Measurements from ENCODE around the gene VSNL1. TPM values are rescaled to one million over a fixed set of nuclear protein-coding genes. Genes with fewer than 3 reads are reported as not detected.
A peak's percentile ranks its signal among the peaks of the same experiment; 100 is the strongest.

VSNL1 gene
- total and polyA plus RNA-seq, 4 experiments from 2014 or later = not detected

DNA sequence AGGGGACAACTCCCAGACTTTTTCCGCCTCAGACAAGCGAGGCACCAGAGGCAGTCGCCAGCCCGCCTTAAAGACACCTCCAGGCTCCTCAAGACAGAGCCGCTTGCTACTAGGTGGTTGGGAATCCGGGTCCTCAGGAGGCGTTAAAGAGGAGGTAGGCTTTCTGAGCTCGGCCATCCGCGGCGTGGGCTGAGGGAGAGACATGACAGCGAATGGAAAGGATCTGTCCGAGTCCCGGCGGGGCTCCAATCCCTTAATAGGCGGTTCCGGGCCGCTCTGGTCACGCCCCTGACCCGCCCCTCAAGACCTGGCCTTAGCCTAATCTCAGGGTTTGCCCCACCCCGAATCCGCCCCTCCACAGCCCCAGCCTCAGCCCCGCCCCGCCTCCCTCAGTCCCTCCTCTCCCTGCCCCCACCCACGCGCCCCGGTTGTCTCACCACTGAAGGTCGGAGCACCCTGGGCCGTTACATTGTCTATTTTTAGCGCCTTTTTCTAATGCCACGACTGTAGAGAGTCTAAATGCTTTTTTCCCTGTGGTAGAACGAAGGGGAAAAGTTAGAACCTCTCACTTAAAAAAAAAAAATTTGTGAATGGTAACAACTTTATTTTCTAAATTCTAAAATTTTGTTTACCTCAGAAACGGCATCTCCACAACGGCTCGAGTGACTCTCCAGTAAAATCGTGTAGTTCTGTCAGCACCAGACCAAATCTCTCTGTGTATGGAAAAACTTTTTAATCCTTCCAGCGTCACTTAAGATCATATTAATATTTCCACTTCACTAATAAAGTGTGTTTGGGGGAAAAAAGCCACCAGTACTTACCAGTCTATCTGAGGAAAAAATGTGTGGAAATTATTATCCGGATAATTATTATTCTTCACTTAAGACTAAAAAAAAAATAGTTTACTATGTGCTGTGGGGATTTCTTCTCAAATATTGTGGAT lies 22.0 kb upstream of the VSNL1 start, which contains the start of gene RAD51AP2:
RAD51AP2 (minus strand) TSS at position 229 of the 943 bp plus-strand sequence; CDS start at position 204, 25 bp downstream.
- ChIA-PET CTCF (ENCODE audit: partially characterized antibody) (no interaction called here), POLR2A (ENCODE audit: partially characterized antibody) (no interaction called here)
- no peak within 1 kb of the TSS for H3K4me3 ChIP-seq (ENCODE audit: low read length in 2 of 2)
- intact Hi-C loops (cut with micrococcal nuclease) = no loop called here
- Mint-ChIP-seq H3K4me1 (no peaks in the 10 kb centered on the region), H3K4me3 (no peak within 1 kb of the TSS), H3K9me3 (peaks cover 0 to 7% (median 0%) of the 10 kb centered on the region in 8 donors), H3K27me3 (peaks cover 2 to 7% of the 10 kb centered on the region in 2 donors), H3K36me3 (no peaks in the 10 kb centered on the region), H3K27ac (peak within 1 kb of the TSS in 1 of 7 donors; percentile 10)
- no peaks in the 10 kb centered on the region for H3K27me3 ChIP-seq (ENCODE audit: insufficient read depth, low read length)
- DNase-seq = peak in 1 of 5 donors; percentile 29
- H3K9me3 ChIP-seq (ENCODE audit: control insufficient read depth in 1 of 2, low read length in 2 of 2) = no peaks in the 10 kb centered on the region
- H3K27ac ChIP-seq (ENCODE audit: low read depth, low read length) = no peak within 1 kb of the TSS
- H3K36me3 ChIP-seq (ENCODE audit: insufficient read depth, low read length) = no peaks in the 10 kb centered on the region
- H3K4me1 ChIP-seq (ENCODE audit: insufficient read depth, low read length) = no peaks in the 10 kb centered on the region

DNA sequence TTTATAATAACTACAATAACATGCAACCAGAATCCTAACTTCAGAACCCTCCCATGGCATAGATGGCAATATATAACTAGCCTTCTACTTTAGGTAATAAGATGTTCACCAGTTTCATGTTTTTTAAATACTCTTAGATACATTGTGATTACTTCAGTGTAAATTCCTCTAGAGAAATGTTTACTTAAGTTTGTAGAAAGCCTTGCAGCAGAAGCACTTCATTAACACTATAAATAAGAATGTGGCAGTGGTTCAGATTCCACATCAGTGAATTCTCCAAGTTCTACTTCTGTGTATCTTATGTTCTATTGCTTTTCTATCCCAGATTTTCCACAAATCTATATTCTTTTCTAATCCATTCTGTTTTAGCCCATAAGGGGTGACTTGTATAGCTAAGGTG lies 21.0 kb upstream of the VSNL1 start:
- H3K27ac ChIP-seq (ENCODE audit: low read depth, low read length) = no peak overlapping the region
- intact Hi-C loops (cut with micrococcal nuclease) = no loop called here
- Mint-ChIP-seq H3K36me3 (no peaks in the 10 kb centered on the region), H3K4me3 (no peak overlapping the region), H3K4me1 (no peaks in the 10 kb centered on the region), H3K27ac (no peak overlapping the region), H3K27me3 (peaks cover 2 to 6% of the 10 kb centered on the region in 2 donors), H3K9me3 (peaks cover 0 to 7% (median 0%) of the 10 kb centered on the region in 8 donors)
- no peaks in the 10 kb centered on the region for H3K27me3 ChIP-seq (ENCODE audit: insufficient read depth, low read length)
- CTCF ChIA-PET (ENCODE audit: partially characterized antibody) = no interaction called here
- H3K4me1 ChIP-seq (ENCODE audit: insufficient read depth, low read length) = no peaks in the 10 kb centered on the region
- DNase-seq = no peak
- H3K4me3 ChIP-seq (ENCODE audit: low read length in 2 of 2) = no peak overlapping the region
- no peaks in the 10 kb centered on the region for H3K9me3 ChIP-seq (ENCODE audit: control insufficient read depth in 1 of 2, low read length in 2 of 2)
- POLR2A ChIA-PET (ENCODE audit: partially characterized antibody) = no interaction called here
- no peaks in the 10 kb centered on the region for H3K36me3 ChIP-seq (ENCODE audit: insufficient read depth, low read length)

DNA sequence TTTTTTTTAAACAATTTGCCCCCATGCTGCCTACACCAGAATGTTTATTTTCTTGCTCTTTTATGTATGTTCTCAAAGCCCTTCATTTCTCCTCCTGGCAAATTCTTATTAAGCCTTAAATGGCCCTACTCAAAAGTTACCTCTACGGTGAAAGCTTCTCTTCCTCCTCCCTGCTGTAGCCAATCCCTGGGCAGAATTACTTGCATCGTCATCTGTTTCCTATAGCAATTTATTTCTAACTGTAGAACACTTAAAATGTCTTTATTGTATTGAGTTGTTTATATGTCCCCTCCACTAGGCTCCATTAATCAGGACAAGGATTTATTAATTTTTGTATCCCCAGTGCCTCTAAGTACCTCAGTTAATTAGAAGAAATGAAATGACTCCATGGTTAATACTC lies 19.7 kb upstream of the VSNL1 start:
- Mint-ChIP-seq H3K27ac (no peak overlapping the region), H3K4me3 (no peak overlapping the region), H3K36me3 (no peaks in the 10 kb centered on the region), H3K4me1 (no peaks in the 10 kb centered on the region), H3K27me3 (peaks cover 2 to 6% of the 10 kb centered on the region in 2 donors), H3K9me3 (peaks cover 0 to 10% (median 0%) of the 10 kb centered on the region in 8 donors)
- Histone ChIP-seq H3K9me3 (ENCODE audit: control insufficient read depth in 1 of 2, low read length in 2 of 2) (no peaks in the 10 kb centered on the region), H3K4me1 (ENCODE audit: insufficient read depth, low read length) (no peaks in the 10 kb centered on the region), H3K4me3 (ENCODE audit: low read length in 2 of 2) (no peak overlapping the region), H3K27me3 (ENCODE audit: insufficient read depth, low read length) (no peaks in the 10 kb centered on the region), H3K27ac (ENCODE audit: low read depth, low read length) (no peak overlapping the region), H3K36me3 (ENCODE audit: insufficient read depth, low read length) (no peaks in the 10 kb centered on the region)
- ChIA-PET CTCF (ENCODE audit: partially characterized antibody) (no interaction called here), POLR2A (ENCODE audit: partially characterized antibody) (no interaction called here)
- intact Hi-C loops (cut with micrococcal nuclease) = no loop called here
- DNase-seq = no peak

DNA sequence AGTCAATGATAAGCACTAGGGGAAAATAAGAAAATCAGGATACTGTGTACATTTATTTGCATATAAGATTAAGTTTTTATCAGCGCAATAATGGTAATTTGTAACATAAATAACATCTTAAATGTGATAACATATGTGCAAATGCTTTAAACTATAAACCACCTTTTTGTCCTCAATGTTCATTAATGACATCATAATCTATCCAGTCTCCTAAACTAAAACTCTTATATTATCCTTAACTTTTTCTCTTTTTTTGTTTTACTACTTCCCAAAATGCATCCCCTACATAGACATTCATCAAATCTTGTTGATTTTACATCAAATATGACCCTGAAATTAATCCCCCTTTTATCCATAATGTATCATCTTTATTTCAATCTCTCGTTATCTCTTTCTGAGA lies 18.9 kb upstream of the VSNL1 start:
- H3K36me3 ChIP-seq (ENCODE audit: insufficient read depth, low read length) = no peaks in the 10 kb centered on the region
- peaks cover 0 to 10% (median 0%) of the 10 kb centered on the region in 8 donors for H3K9me3 Mint-ChIP-seq
- H3K27ac ChIP-seq (ENCODE audit: low read depth, low read length) = no peak overlapping the region
- H3K27me3 Mint-ChIP-seq = peaks cover 2 to 6% of the 10 kb centered on the region in 2 donors
- no peak overlapping the region for H3K4me3 Mint-ChIP-seq
- H3K4me1 Mint-ChIP-seq = no peaks in the 10 kb centered on the region
- H3K27ac Mint-ChIP-seq = no peak overlapping the region
- ChIA-PET CTCF (ENCODE audit: partially characterized antibody) (no interaction called here), POLR2A (ENCODE audit: partially characterized antibody) (no interaction called here)
- no peaks in the 10 kb centered on the region for H3K9me3 ChIP-seq (ENCODE audit: control insufficient read depth in 1 of 2, low read length in 2 of 2)
- no peaks in the 10 kb centered on the region for H3K27me3 ChIP-seq (ENCODE audit: insufficient read depth, low read length)
- no peak for DNase-seq
- H3K4me3 ChIP-seq (ENCODE audit: low read length in 2 of 2) = no peak overlapping the region
- intact Hi-C loops (cut with micrococcal nuclease) = no loop called here
- no peaks in the 10 kb centered on the region for H3K4me1 ChIP-seq (ENCODE audit: insufficient read depth, low read length)
- no peaks in the 10 kb centered on the region for H3K36me3 Mint-ChIP-seq

DNA sequence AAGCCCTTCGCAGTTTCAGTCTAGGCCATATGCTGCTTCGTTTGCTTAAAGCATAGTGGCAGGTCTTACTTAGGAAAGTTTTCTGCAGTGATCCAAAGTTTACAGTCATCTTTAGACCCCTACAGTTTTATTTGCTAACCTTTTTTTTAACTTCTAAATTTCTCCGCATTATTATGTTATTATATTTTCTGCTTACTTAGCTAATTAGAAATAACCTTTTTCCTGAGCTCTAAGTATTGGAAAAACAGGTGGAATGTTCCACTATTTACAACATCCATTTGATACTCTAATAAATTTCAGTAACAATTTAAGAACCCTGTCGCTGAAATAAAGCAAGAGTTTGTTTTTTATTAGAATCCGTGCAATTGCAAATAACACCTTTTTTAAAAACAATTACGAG lies 18.2 kb upstream of the VSNL1 start:
- H3K4me1 ChIP-seq (ENCODE audit: insufficient read depth, low read length) = no peaks in the 10 kb centered on the region
- no peaks in the 10 kb centered on the region for H3K36me3 Mint-ChIP-seq
- H3K4me3 ChIP-seq (ENCODE audit: low read length in 2 of 2) = no peak overlapping the region
- H3K9me3 Mint-ChIP-seq = peaks cover 0 to 10% (median 0%) of the 10 kb centered on the region in 8 donors
- H3K27ac Mint-ChIP-seq = no peak overlapping the region
- H3K4me3 Mint-ChIP-seq = no peak overlapping the region
- H3K4me1 Mint-ChIP-seq = no peaks in the 10 kb centered on the region
- no peak for DNase-seq
- no peak overlapping the region for H3K27ac ChIP-seq (ENCODE audit: low read depth, low read length)
- peaks cover 2 to 6% of the 10 kb centered on the region in 2 donors for H3K27me3 Mint-ChIP-seq
- H3K36me3 ChIP-seq (ENCODE audit: insufficient read depth, low read length) = no peaks in the 10 kb centered on the region
- ChIA-PET POLR2A (ENCODE audit: partially characterized antibody) (no interaction called here), CTCF (ENCODE audit: partially characterized antibody) (no interaction called here)
- intact Hi-C loops (cut with micrococcal nuclease) = no loop called here
- H3K27me3 ChIP-seq (ENCODE audit: insufficient read depth, low read length) = no peaks in the 10 kb centered on the region
- no peaks in the 10 kb centered on the region for H3K9me3 ChIP-seq (ENCODE audit: control insufficient read depth in 1 of 2, low read length in 2 of 2)

DNA sequence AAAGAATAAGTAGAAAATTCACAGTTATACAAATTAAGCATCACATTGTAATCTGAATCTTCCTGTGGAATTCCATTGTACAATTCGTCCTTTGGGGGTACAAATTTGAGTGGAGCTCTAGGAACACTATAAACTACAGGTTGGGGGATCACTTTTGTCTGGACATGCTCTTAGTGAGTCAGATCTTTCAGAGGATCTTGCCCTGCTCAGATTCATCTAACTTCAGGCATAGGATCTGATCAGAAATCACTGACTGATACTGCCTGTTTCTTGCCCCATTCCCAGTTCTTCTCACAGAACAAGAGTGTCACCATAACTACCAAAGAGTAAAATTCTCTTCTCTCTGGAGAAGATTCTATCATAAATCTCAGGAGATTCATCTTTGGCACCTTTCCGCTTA lies 10.7 kb upstream of the VSNL1 start:
- DNase-seq = no peak
- Mint-ChIP-seq H3K9me3 (peaks cover 0 to 3% (median 0%) of the 10 kb centered on the region in 8 donors), H3K36me3 (no peaks in the 10 kb centered on the region), H3K27ac (no peak overlapping the region), H3K4me3 (no peak overlapping the region), H3K27me3 (no peaks in the 10 kb centered on the region), H3K4me1 (no peaks in the 10 kb centered on the region)
- no peaks in the 10 kb centered on the region for H3K36me3 ChIP-seq (ENCODE audit: insufficient read depth, low read length)
- intact Hi-C loops (cut with micrococcal nuclease) = no loop called here
- no peaks in the 10 kb centered on the region for H3K9me3 ChIP-seq (ENCODE audit: control insufficient read depth in 1 of 2, low read length in 2 of 2)
- ChIA-PET POLR2A (ENCODE audit: partially characterized antibody) (no interaction called here), CTCF (ENCODE audit: partially characterized antibody) (interaction anchor here (1.0 kb wide), 1 partner anchor 15 kb away, joined by 3 read pairs; no protein-coding TSS in a partner anchor)
- no peaks in the 10 kb centered on the region for H3K27me3 ChIP-seq (ENCODE audit: insufficient read depth, low read length)
- no peaks in the 10 kb centered on the region for H3K4me1 ChIP-seq (ENCODE audit: insufficient read depth, low read length)
- H3K4me3 ChIP-seq (ENCODE audit: low read length in 2 of 2) = no peak overlapping the region
- no peak overlapping the region for H3K27ac ChIP-seq (ENCODE audit: low read depth, low read length)

DNA sequence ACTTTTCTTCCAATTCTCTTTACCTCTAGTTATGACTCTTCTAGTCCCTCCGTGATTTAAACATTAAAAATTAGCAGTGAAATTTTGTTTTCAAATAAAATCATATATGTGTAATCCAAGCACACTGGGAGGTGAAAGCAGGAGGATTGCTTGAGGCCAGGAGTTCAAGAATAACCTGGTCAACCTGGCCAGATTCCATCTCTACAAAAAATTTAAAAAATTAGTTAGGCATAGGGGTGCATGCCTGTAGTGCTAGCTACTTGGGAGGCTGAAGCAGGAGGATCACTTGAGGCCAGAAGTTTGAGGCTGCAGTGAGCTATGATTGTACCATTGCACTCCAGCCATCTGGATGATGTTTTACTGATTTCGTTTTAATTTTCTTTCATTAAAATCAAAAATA lies 7.0 kb upstream of the VSNL1 start:
- Histone ChIP-seq H3K36me3 (ENCODE audit: insufficient read depth, low read length) (no peaks in the 10 kb centered on the region), H3K4me3 (ENCODE audit: low read length in 2 of 2) (no peak overlapping the region), H3K4me1 (ENCODE audit: insufficient read depth, low read length) (no peaks in the 10 kb centered on the region), H3K9me3 (ENCODE audit: control insufficient read depth in 1 of 2, low read length in 2 of 2) (no peaks in the 10 kb centered on the region), H3K27me3 (ENCODE audit: insufficient read depth, low read length) (no peaks in the 10 kb centered on the region), H3K27ac (ENCODE audit: low read depth, low read length) (no peak overlapping the region)
- POLR2A ChIA-PET (ENCODE audit: partially characterized antibody) = no interaction called here
- H3K4me1 Mint-ChIP-seq = peaks cover 0 to 5% (median 3%) of the 10 kb centered on the region in 4 donors
- intact Hi-C loops (cut with micrococcal nuclease) = no loop called here
- H3K27me3 Mint-ChIP-seq = peaks cover 14 to 17% of the 10 kb centered on the region in 2 donors
- H3K9me3 Mint-ChIP-seq = peaks cover 0 to 5% (median 4%) of the 10 kb centered on the region in 8 donors
- CTCF ChIA-PET (ENCODE audit: partially characterized antibody) = no interaction called here
- no peak overlapping the region for H3K27ac Mint-ChIP-seq
- H3K4me3 Mint-ChIP-seq = no peak overlapping the region
- no peak for DNase-seq
- H3K36me3 Mint-ChIP-seq = no peaks in the 10 kb centered on the region
